ENCODE results near the gene XRCC4. TPM values are rescaled to one million over a fixed set of nuclear protein-coding genes. Genes with fewer than 3 reads are reported as not detected.

Gene XRCC4
- total and polyA plus RNA-seq, 9 of the 15 experiments (the other 6 are each of a cell fraction or from before 2014, with no cell fraction given) = 13.6 to 61.6 (median 22.4) TPM

DNA sequence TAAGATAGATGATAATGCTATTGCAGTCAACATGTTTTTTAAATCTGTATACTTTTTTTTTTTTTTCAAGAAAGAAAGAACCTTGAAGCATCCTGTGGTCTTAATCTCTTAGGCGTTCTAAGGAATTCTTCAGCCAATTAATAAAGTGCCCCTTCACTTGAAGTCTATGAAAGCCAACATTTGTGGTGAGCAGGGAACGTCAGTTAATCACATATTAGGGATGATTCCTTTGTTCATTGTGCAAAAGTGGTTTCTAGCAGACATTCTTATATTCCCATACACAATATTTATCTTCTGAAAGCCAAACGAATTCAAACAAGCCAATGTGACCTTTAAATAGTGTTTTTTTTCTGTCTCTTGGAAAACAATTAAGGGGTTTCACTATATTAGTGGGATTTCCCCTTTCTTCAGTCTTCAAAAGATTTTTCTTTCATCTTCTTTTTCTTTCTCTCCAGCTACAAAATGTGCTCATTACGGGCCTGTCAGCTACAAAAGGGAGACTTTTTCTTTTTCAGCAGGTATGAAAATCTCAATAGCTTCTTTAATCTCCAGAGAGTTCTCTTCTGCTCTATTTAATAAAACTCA lies 40.3 kb upstream of the XRCC4 start:
- intact Hi-C loops (cut with micrococcal nuclease) = no loop called here
- no peaks in the 10 kb centered on the region for H3K4me1 ChIP-seq (replicated peaks in 1 of 2; ENCODE audit: control insufficient read depth in 2 of 2, insufficient read depth in 2 of 2, low read length in 2 of 2)
- H3K27ac ChIP-seq (ENCODE audit: extremely low read depth, low read depth, low read length) = no peak overlapping the region
- no peaks in the 10 kb centered on the region for H3K27me3 ChIP-seq (ENCODE audit: control insufficient read depth in 2 of 2, insufficient read depth in 2 of 2, low read length in 2 of 2)
- no peaks in the 10 kb centered on the region for H3K9me3 ChIP-seq (replicated peaks; ENCODE audit: control insufficient read depth, insufficient read depth, low read depth, low read length)
- H3K4me3 ChIP-seq = no peak overlapping the region
- no peak overlapping the region for H3K4me2 ChIP-seq (ENCODE audit: insufficient read depth, low read length)
- POLR2A ChIA-PET = interaction anchor here (1.2 kb wide), 1 partner anchor 25 kb away, joined by 3 read pairs; no protein-coding TSS in a partner anchor
- in situ Hi-C loops (cut with MboI) = no loop called here
- no peak overlapping the region for H3K9ac ChIP-seq (ENCODE audit: insufficient read depth in 1 of 2, low read depth in 2 of 2, low read length in 2 of 2)
- CTCF ChIA-PET (ENCODE audit: low intra/inter-chr PET ratio) = no interaction called here
- H4K20me1 ChIP-seq (replicated peaks; ENCODE audit: control insufficient read depth, insufficient read depth, low read length) = no peaks in the 10 kb centered on the region
- no peaks in the 10 kb centered on the region for H3K79me2 ChIP-seq (ENCODE audit: control insufficient read depth, insufficient read depth, low read length)
- H2AFZ ChIP-seq (ENCODE audit: low read depth, low read length) = no peak overlapping the region
- WGBS (ENCODE audit: insufficient coverage, low coverage, missing lambda C conversion rate) = 26% methylated on average over 4 of the region's 4 CpGs
- BruUV-seq (replicated peaks) = no TSS peak
- no peaks in the 10 kb centered on the region for H3K9me1 ChIP-seq (ENCODE audit: control insufficient read depth, insufficient read depth, low read length)
- ATAC-seq = no peak
- no peak for DNase-seq (ENCODE audit: extremely low read depth in 1 of 4, low spot score in 3 of 4)
- TF ChIP-seq HLTF (IDR thresholded peaks at IDR 0.05) = no peak
- TF ChIP-seq POU5F1 (IDR thresholded peaks at IDR 0.05; ENCODE audit: borderline replicate concordance, low read depth, low read length, partially characterized antibody) = no peak
- TF ChIP-seq FOXK2 (conservative IDR thresholded peaks at IDR 0.05 in 1 of 2, IDR thresholded peaks at IDR 0.05 in 1 of 2; ENCODE audit: low read depth in 2 of 2) = no peak
- TF ChIP-seq TEAD2 (tag; IDR thresholded peaks at IDR 0.05) = no peak
- no peak for TF ChIP-seq ZNF584 (CRISPR knock-in tag; IDR thresholded peaks at IDR 0.05; ENCODE audit: low read depth)
- no peak for TF ChIP-seq CAMTA2 (CRISPR knock-in tag; conservative IDR thresholded peaks at IDR 0.05)
- TF ChIP-seq BDP1 (IDR thresholded peaks at IDR 0.05; ENCODE audit: insufficient read depth, insufficient read length) = no peak
- TF ChIP-seq EP300 (IDR thresholded peaks at IDR 0.05; ENCODE audit: low read length) = no peak
- no peak for TF ChIP-seq XRCC5 (IDR thresholded peaks at IDR 0.05; ENCODE audit: low read depth, low read length)
- TF ChIP-seq PHF8 (IDR thresholded peaks at IDR 0.05; ENCODE audit: borderline replicate concordance, low read length) = no peak
- no peak for TF ChIP-seq WHSC1 (IDR thresholded peaks at IDR 0.05; ENCODE audit: low read length)
- no peak for TF ChIP-seq ZNF184 (CRISPR knock-in tag; IDR thresholded peaks at IDR 0.05)
- TF ChIP-seq BHLHE40 (IDR thresholded peaks at IDR 0.05; ENCODE audit: low read length) = no peak
- no peak for TF ChIP-seq ETV5 (CRISPR knock-in tag; IDR thresholded peaks at IDR 0.05; ENCODE audit: low read depth)
- TF ChIP-seq SMARCA4 (IDR thresholded peaks at IDR 0.05) = no peak
- TF ChIP-seq, protein P1, sequence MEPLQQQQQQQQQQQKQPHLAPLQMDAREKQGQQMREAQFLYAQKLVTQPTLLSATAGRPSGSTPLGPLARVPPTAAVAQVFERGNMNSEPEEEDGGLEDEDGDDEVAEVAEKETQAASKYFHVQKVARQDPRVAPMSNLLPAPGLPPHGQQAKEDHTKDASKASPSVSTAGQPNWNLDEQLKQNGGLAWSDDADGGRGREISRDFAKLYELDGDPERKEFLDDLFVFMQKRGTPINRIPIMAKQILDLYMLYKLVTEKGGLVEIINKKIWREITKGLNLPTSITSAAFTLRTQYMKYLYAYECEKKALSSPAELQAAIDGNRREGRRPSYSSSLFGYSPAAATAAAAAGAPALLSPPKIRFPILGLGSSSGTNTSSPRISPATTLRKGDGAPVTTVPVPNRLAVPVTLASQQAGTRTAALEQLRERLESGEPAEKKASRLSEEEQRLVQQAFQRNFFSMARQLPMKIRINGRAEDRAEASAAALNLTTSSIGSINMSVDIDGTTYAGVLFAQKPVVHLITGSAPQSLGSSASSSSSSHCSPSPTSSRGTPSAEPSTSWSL (CRISPR knock-in tag; IDR thresholded peaks at IDR 0.05; ENCODE audit: borderline replicate concordance) = no peak
- no peak for TF ChIP-seq NFIX (CRISPR knock-in tag; IDR thresholded peaks at IDR 0.05; ENCODE audit: low read depth)
- no peak for TF ChIP-seq ZSCAN32 (CRISPR knock-in tag; IDR thresholded peaks at IDR 0.05)
- no peak for FAIRE-seq
- no peaks in the 10 kb centered on the region for H3K36me3 ChIP-seq (ENCODE audit: control insufficient read depth, insufficient read depth, low read length)
